Stimulated activated CD4-positive, alpha-beta T cell treated with anti-CD3 and anti-CD28 coated beads, Interleukin-4, amount 100 ng/mL, for 24 hours (primary cell): ENCODE data around the gene RANBP17.
A peak's percentile ranks its signal among the peaks of the same experiment; 100 is the strongest.

ENCODE experiments used
- DNase-seq: peaks from one replicate; pipeline ENCODE4 v3.0.0-alpha.2; 2020

Gene RANBP17

DNA sequence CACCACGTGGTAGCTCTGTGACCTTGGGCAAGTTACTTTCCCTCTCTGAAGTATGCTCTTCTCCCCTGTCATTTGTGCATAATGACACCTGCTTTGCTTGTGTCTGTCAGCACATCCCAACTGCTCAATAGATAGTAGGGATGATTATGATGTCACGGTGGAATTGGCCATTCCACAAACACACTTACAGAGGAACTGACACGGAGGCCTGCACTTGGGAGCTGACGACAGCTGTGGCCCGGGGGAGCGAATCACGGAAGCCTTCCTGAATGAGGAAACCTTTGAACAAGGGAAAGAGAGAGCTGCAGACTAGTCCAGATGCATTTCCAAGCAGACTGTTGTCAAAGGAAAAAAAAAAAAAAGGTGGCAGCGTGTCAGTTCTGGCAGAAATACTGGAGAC lies 468.2 kb downstream of the RANBP17 start:
- no peak for DNase-seq

DNA sequence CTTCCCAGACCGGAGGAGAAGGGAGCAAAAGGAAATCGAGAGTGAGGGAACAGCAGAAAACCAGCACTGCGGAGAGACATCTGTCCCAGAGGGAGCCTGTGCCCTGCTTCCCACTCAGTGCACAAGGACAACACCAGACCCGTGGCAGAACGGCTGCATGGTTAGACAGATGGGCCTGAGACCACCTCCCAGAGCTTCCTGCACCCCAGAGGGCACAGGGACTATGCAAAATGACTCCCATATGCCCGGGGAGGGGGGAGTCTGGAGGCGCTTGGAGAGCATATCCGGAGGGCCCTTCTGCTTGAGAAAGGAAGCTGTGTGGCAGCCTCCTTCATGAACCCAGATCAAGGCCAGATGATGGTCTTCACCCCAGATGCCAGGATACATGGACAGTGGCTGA lies 473.8 kb downstream of the RANBP17 start:
- DNase-seq, result no peak

DNA sequence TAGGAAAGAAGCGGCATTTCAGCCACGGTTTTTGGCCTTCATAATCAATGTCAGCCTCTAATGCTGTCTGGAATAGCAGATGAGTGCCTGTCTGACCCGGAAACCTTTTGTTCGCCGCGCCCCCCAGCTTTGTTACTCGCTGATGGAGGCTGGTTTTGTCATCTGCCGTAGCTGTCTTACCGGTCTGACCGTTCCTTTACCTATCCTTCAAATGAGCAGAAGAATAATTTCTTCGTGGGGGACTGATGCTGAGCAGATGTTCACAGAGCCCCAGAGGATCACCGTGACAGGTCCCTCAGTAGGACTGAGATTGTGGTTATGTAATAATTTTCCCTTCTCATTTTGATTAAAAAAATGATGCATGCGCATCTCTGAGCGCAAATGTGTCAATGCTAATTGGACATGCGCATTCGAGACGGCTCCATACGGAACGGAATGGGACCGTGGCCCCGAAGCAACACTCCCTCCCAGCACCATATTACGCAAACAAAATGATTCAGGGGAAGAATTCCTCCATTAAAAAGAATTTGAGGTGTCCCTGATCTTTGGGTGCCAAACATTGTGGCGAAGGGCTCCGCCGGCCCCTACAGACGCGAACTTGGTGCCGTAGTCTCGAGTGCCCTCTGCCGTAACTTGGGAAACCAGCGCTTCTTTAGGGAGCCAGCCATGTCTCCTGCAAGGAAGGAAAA lies 474.8 kb downstream of the RANBP17 start:
- peak; percentile 17 for DNase-seq

DNA sequence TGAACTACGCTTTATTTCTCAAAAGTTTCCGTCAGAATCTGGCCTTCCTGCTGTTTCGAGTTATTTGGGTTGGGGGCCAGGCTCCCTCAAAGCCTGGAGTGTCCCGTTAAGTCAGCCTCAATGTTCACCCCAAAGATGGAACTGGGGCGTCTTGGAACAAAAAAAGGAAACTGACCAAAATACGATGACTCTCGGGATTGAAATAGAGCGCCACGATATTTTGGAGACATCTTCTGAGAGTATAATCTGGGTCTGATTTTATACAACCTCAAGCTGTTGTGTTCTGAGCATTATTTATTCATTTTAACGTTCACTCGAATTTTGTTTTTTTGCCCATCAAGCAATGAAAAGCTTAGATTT lies 475.4 kb downstream of the RANBP17 start:
- no peak for DNase-seq

GRCh38 chr5:171340042-171340441 lies 478.2 kb downstream of the RANBP17 start:
- DNase-seq, result no peak

DNA sequence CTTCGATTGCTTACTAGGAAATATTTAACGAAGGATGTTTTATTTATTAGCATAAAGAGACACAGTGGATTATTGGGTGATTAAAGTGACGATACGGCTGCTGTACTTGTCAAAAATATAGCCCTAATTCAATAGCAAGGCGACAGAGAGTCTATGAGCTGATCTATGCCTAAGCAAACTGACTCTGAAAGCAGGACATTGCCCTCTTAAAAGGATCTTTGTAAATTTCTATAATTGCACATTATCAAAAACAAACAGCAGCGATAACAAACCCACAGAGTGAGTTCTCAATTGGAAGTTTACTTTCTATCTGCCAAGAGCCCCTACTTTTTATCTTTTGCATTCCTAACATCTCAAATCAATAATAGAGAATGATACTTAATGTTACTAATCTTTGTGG lies 478.7 kb downstream of the RANBP17 start:
- DNase-seq, result no peak

DNA sequence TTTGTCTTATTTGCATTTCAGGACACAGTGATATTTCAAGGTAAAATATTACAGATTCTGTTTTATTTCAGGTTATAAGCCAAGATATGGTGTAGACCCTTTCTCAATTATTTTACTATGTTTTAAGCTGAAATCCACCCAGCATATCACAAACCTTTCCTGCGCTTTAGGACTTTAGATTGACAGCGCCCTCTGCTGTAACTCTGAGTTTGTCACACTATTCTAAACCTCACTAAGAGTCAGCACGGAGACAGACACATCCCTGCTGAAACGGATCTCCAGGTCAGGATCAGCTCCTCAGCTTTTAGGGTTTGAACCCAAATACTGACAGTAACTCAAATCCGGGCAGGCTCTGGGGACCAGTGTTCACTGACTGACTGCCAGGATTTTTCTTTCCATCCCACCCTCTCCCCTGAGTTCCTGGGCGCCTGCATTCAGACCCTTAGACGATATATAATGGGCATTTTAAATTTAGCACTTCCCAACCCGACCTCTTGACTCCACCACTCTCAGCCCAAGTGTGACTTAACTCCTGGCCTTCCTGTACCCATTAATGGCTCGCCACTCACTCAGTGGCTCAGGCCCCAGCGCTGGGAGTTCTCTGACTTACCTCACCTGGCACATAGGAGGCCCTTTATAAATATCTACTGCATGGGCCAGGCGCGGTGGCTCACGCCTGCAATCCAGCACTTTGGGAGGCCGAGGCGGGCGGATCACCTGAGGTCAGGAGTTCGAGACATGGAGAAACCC lies 480.7 kb downstream of the RANBP17 start:
- peak; percentile 41 for DNase-seq

DNA sequence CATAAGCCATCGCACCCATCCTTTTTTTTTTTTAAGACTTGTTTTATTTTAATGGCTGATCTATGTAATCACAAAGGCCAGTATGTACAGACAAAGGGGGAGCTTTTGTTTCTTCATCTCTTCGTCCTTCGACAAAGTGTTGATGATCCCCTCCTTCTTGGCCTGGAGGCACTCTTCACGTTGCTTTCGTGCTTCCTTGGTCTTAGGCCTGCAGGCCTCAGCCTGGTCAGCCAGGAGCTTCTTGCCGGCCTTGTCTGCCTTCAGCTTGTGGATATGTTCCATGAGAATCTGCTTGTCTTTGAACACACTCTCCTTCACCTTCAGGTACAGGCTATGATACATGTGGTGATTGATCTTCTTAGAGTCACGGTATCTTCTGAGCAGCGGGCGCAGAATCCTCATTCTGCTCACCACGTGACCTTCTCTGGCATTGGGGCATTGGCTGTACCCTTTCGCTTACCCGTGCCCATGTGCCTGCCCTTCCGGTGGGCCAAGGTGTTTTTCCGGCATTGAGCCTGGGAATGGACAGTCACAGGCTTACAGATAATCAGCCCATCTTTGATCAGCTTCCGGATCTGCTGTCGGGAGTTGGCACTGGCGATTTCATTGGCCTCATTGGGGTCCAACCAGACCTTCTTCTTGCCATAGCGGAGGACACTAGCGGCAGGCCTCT lies 483.3 kb downstream of the RANBP17 start:
- no peak for DNase-seq
